Measurements from ENCODE around the gene FNTB.
"Not testable (repeated sequence)": the region's sequence is repeated elsewhere in the genome, so short reads cannot be mapped to it uniquely, and the experiment has no call there.

FNTB gene

DNA sequence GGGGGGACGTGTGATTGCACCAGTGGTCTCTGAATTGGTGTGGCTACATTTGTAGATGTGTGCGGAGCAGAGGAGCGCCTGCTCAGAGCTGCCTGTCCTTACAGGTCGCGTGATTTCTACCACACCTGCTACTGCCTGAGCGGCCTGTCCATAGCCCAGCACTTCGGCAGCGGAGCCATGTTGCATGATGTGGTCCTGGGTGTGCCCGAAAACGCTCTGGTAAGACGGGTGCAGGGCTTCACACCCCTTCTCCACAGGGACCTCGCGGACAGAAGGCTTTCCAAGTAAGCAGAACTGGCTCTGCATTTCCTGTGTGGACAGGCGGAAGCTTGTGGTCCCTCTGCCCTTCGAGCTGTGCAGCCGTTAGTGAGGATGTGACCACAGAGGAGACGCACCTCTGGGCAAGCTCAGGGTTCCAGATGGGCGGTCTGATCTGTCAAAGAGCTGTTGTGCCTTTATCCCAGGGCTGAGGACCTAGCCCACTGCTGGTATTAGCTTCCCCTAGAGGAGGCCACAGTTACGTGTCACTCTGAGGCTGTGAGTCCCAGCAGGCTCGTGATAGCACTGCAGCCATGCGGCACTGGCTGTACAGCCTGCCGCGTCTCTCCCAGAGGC lies 67.9 kb downstream of the FNTB start:
- DNase-seq (ENCODE audit: low read depth): no peak

GRCh38 chr14:65057695-65058094 lies 71.0 kb downstream of the FNTB start:
- DNase-seq (ENCODE audit: low read depth): no peak

DNA sequence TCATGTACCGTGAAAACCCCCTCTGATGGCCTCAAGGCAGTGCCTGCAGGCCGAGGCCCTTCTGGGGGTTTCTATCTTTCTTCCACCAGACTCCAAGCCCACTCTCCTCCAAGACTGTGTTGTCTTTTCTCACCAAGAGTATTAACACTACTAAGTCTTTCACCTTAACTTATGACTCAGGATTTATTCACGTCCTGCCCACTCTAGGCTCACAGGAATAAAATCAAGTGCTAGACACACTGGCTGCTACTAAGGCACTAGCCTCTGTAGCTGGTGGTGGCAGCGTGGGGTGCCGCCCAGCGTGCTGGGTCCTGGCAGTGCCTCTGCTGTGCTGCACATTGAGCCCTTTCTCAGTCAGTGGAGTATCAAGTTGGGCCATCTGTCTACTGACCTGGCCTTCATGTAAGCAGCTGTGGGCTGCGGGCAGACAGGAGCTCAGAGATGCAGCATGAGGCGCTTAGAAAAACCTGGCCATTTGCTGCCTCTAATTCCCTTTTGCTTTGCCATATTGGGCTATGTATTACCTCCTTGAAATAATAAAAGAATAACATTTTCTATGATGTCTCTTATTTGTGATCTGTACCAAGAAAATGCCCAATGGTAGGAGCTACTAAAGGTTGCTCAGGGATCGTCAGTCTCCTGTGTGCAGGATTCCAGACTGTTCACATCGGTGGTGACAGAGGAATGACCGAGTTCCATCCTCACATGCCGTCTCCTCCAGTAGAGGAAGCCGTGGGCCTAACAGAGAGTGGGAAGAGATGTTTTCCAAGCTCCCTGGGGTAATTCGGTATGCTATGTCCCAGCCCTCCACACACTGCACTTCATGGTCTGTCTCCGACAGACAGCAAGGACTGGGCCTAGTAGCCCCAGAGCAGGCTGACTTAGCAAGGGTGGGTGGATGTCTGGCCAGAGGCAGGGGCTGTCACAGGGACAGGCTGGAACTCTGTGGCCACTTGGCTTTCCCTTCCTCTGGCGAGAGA lies 75.7 kb downstream of the FNTB start:
- no peak for DNase-seq (ENCODE audit: low read depth)

DNA sequence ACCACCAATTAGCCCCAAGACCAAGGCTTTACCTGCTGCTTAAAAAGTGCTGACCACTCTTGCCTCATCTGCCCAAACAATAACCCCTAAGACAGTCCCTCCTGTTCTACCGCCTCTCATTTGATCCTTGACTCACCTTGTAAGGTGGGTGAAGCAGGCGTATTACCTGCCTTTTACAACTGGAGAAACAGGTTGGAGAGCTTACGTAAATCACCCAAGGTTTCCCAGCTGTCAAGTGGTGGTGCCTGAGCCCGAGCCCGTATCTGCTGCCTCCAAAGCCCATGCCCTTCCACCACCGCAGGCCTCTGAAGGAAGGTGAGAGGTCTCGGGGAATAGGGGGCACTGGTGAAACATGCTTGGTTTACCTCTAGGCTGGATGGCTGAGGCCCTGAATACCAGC lies 79.0 kb downstream of the FNTB start:
- no peak for DNase-seq (ENCODE audit: low read depth)

GRCh38 chr14:65069874-65070413 lies 83.2 kb downstream of the FNTB start:
- DNase-seq (ENCODE audit: low read depth): no peak

GRCh38 chr14:65070471-65070976 lies 83.8 kb downstream of the FNTB start:
- no peak for DNase-seq (ENCODE audit: low read depth)

DNA sequence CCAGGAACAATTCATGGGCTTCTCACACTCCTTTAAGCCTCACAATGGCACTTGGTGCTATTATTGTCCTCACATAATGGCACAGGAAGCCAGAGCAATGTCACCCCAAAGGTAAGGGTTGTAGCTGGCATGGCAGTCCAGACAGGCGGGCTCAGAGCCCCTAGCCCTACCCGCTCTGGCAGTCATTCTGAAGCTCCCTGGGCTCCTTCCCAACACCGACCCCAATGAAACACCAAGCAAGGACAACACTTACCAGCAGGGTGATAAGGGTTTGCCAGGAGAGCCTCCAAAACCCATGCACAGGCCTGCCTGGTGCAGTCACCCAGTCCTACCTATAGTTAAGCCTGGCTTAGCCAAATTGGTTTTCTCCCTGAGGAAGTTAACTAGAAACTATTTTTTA lies 84.8 kb downstream of the FNTB start:
- DNase-seq (ENCODE audit: low read depth): no peak

DNA sequence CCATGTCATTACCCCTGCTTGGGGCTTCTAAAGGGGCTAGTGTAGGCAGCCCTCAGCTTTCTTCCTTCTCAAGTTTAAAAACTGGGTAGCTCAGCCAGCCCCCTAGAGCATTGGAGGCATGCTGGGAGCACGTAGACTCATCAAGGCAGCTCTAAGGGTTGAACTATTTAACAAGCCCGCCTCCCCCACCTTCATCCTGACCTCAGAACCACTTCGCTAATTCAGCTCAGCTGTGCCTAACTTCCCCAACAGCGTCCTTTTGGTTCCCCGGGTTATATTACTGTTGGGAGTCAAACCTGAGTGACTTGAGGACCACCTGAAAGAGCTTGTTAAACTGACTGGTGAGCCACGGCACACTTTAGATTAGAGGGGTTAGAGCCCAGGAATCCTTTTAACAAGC lies 85.6 kb downstream of the FNTB start:
- DNase-seq (ENCODE audit: low read depth): no peak

DNA sequence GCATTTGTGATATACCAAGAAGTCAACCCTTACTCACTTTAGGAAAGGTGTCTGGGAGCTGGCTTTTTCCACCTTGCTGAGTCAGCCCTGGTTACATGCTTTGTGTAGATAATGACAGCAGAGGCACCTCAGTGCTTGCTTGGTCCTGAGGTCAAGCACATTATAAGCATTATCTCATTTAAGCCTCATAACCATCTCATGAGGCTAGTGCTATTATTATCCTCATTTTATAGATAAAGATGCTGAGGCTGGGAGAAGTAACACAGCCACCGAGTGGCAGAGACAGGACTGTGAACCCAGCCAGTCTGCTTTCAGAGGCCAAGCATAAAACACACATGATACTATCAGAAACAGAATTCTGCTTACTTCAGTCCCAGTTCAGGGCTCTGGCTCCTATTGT lies 86.2 kb downstream of the FNTB start:
- no peak for DNase-seq (ENCODE audit: low read depth)

DNA sequence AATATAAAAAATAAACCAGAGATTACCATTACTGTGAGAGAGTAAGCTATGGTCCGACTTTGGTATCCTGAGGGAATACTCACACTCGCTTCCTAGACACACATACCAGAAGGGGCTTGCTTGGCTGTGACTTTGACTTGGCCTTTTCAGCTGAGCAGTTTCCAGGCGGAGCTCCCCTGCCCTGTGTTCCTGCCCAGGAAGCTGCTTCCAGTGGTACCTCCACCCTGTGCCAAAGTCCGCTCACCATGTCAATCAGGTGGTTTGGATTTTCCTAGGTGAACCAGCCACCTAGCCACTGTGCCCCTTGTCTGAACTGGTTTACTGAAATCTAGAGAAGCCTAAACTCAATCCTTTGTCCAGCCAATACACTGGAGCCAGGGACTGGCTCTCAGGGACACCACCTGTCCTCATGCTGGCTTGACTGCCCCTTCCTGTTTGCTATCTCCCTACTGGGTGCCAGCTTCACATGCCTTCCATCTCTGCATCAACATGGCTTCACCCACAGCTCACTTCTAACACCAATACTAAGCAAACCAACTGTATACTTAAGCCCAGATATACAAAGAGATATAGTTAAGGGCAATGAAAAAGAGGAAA lies 87.0 kb downstream of the FNTB start:
- DNase-seq (ENCODE audit: low read depth): no peak

DNA sequence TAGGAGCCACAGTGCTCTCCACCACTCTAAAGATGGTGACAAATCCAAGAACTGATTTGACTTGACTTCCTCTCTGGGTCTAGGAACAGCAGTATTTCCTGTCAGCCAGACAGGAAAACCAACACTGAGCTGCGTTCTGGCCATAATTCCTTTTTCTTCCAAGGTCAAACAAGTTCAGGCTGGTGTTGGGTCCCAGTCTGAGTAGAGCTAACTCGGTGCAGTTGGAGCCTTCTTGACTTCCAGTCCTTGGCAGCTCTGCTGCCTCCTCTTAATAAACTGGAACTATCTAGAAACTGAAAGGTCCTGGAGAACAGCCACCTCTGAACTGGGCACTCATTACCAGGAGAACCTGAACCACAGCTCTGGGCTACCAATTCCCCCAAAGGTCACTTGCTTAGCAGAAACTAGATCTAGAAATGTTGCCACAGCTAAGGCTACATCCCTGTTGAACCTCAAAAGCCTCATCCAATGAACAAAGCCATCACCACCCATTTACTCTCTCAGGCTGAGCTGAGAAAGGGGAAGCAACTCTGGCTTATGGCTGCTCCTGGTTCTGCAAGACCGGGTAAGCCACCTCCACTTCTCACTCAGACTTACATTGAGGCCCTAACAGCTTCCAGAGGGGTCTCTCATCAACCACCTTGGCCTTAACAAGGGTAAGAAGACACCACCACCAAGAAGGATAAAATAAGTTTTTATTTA lies 87.9 kb downstream of the FNTB start:
- no peak for DNase-seq (ENCODE audit: low read depth)

GRCh38 chr14:65075628-65076325 lies 89.1 kb downstream of the FNTB start:
- DNase-seq (ENCODE audit: low read depth): no peak

- DNase-seq (ENCODE audit: low read depth): no peak
Measured at GRCh38 chr14:65077318-65077717, 90.6 kb downstream of the FNTB start.

GRCh38 chr14:65079201-65079600 lies 92.5 kb downstream of the FNTB start:
- DNase-seq (ENCODE audit: low read depth): no peak

DNA sequence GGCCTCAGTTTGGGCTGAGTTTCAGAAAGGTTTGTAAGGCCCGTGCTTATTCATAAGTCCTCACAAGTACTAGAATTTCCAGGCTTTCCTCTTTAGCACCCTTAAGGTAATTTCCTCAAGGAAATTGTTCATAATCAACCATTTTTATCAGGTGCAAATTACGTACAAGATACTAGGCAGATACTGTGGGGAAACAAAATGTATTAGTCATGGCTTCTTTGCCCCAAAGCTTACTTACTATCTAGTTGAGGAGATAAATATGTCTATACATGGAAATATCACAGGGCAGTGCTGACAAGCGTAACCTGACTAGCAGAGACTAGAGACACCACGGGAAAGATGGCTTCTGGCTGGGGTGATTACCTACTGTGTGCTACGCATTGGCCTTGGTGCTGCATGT lies 93.1 kb downstream of the FNTB start:
- DNase-seq (ENCODE audit: low read depth): no peak

- no peak for DNase-seq (ENCODE audit: low read depth)
Measured at GRCh38 chr14:65080960-65081747, 94.5 kb downstream of the FNTB start.

DNA sequence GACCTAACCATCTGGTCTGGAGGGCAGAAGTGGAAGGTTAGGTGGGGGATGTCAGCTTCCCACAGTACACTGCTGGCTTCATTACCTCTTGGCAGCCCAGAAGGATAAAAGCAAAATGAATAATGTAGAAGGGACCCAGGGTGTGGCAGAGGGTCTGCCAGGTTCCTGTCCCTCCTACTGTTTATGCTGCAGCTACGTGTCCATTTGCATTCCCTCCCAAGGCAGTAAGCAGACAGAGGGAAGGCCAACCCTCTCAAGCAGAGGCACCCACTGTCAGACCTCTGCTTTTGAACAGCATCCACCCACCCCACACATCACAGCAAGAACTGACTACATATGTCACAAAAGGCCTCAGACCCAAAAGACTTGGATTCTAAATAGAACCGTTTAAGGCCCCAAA lies 96.2 kb downstream of the FNTB start:
- no peak for DNase-seq (ENCODE audit: low read depth)

- DNase-seq (ENCODE audit: low read depth): no peak
Measured at GRCh38 chr14:65084554-65085505, 98.1 kb downstream of the FNTB start.

- not testable (repeated sequence) for DNase-seq (ENCODE audit: low read depth)
Measured at GRCh38 chr14:65086686-65087085, 100.0 kb downstream of the FNTB start.

Data from fibroblast of gingiva (primary cell).